HG03175 (cell line): ENCODE data around the gene COPB1.
A peak's percentile ranks its signal among the peaks of the same experiment; 100 is the strongest.
"Not testable (repeated sequence)": the region's sequence is repeated elsewhere in the genome, so short reads cannot be mapped to it uniquely, and the experiment has no call there.

Source experiments
- ATAC-seq: cut with Tn5 transposase; IDR thresholded peaks from one replicate; pipeline ENCODE4 v1.9.1; 2021; ENCODE audit warnings: mild to moderate bottlenecking, moderate library complexity; ENCODE audit not compliant: unreplicated experiment

COPB1 gene

GRCh38 chr11:14499560-14500180 is at the start of gene COPB1:
Gene COPB1, minus strand, starts transcription at chr11:14499811. Its CDS starts 883 bp downstream, at chr11:14498928.
- ATAC-seq = peak; percentile 91

- no peak for ATAC-seq
Observed at GRCh38 chr11:14547440-14547839, 47.8 kb upstream of the COPB1 start.

- ATAC-seq = no peak
Observed at GRCh38 chr11:14546672-14547071, 47.1 kb upstream of the COPB1 start.

GRCh38 chr11:14544611-14545010 is 45.0 kb upstream of the COPB1 start:
- peak; percentile 80 for ATAC-seq

GRCh38 chr11:14543260-14543659 is 43.6 kb upstream of the COPB1 start:
- no peak for ATAC-seq

- no peak for ATAC-seq
Observed at GRCh38 chr11:14542324-14542723, 42.7 kb upstream of the COPB1 start.

GRCh38 chr11:14541192-14541947 is 41.8 kb upstream of the COPB1 start:
- ATAC-seq = no peak

GRCh38 chr11:14539982-14540421 is 40.4 kb upstream of the COPB1 start:
- ATAC-seq = no peak

- no peak for ATAC-seq
Observed at GRCh38 chr11:14538926-14539554, 39.4 kb upstream of the COPB1 start.

- ATAC-seq = no peak
Observed at GRCh38 chr11:14538271-14538925, 38.8 kb upstream of the COPB1 start.

- peak; percentile 73 for ATAC-seq
Observed at GRCh38 chr11:14537134-14537599, 37.6 kb upstream of the COPB1 start.

GRCh38 chr11:14535166-14535565 is 35.6 kb upstream of the COPB1 start:
- not testable (repeated sequence) for ATAC-seq

GRCh38 chr11:14529951-14530350 is 30.3 kb upstream of the COPB1 start:
- no peak for ATAC-seq

GRCh38 chr11:14529321-14529720 is 29.7 kb upstream of the COPB1 start:
- ATAC-seq = no peak

- no peak for ATAC-seq
Observed at GRCh38 chr11:14522801-14523200, 23.2 kb upstream of the COPB1 start.

GRCh38 chr11:14522245-14522644 is 22.6 kb upstream of the COPB1 start:
- no peak for ATAC-seq

- no peak for ATAC-seq
Observed at GRCh38 chr11:14520747-14521151, 21.1 kb upstream of the COPB1 start.

- peak; percentile 94 for ATAC-seq
Observed at GRCh38 chr11:14519917-14520746, 20.5 kb upstream of the COPB1 start, which contains the start of gene PSMA1. Gene PSMA1, minus strand, starts transcription at chr11:14520386. Its CDS starts 87 bp downstream, at chr11:14520299.

GRCh38 chr11:14519597-14519916 is 19.9 kb upstream of the COPB1 start:
- ATAC-seq = peak; percentile 6

- no peak for ATAC-seq
Observed at GRCh38 chr11:14518820-14519219, 19.2 kb upstream of the COPB1 start.
